GM23338 (cell line): ENCODE data around the gene DMRT1. TPM values are rescaled to one million over a fixed set of nuclear protein-coding genes. Genes with fewer than 3 reads are reported as not detected.

Source experiments
- ATAC-seq: fragments of 200-7000 bp; cut with Tn5 transposase; 3 replicates; pipeline ENCODE4 v1.9.1; 2020
- DNase-seq: peaks from one replicate; pipeline ENCODE4 v3.0.0-alpha.2; 2015; ENCODE audit warnings: low spot score
- H2AFZ ChIP-seq: fragments of 200-600 bp; sonication (generic); 2 replicates; pipeline ENCODE4 v1.8.0; 2016; ENCODE audit warnings: antibody characterized with exemption, mild to moderate bottlenecking, moderate library complexity
- H3F3A ChIP-seq: fragments of 200-600 bp; sonication (generic); replicated peaks from 2 replicates; pipeline ENCODE4 v1.8.0; 2017; ENCODE audit warnings: antibody characterized with exemption, mixed run types, low read depth
- H3K27ac ChIP-seq: fragments of 200-600 bp; sonication (generic); 2 replicates; pipeline ENCODE4 v1.6.1; 2016; ENCODE audit warnings: low read depth
- H3K27me3 ChIP-seq: fragments of 200-600 bp; sonication (generic); 2 replicates; pipeline ENCODE4 v1.8.0; 2016; ENCODE audit warnings: mild to moderate bottlenecking, mixed run types, moderate library complexity; ENCODE audit not compliant: insufficient read depth
- H3K36me3 ChIP-seq: fragments of 200-600 bp; sonication (generic); 2 replicates; pipeline ENCODE4 v1.8.0; 2016; ENCODE audit warnings: mild to moderate bottlenecking; ENCODE audit not compliant: insufficient read depth
- H3K4me1 ChIP-seq: fragments of 200-600 bp; sonication (generic); 2 replicates; pipeline ENCODE4 v1.8.0; 2016; ENCODE audit warnings: mild to moderate bottlenecking, moderate library complexity; ENCODE audit not compliant: insufficient read depth
- H3K4me2 ChIP-seq: fragments of 200-600 bp; sonication (generic); 2 replicates; pipeline ENCODE4 v1.7.1; 2017; ENCODE audit warnings: mixed run types
- H3K4me3 ChIP-seq: fragments of 200-600 bp; sonication (generic); 2 replicates; pipeline ENCODE4 v1.6.1; 2016; ENCODE audit warnings: mixed run types
- H3K79me2 ChIP-seq: fragments of 200-600 bp; sonication (generic); replicated peaks from 2 replicates; pipeline ENCODE4 v1.8.0; 2017; ENCODE audit warnings: mild to moderate bottlenecking; ENCODE audit not compliant: insufficient read depth
- H3K9me2 ChIP-seq: fragments of 200-600 bp; sonication (generic); 2 replicates; pipeline ENCODE4 v1.8.0; 2017; ENCODE audit not compliant: insufficient read depth
- H4K20me1 ChIP-seq: fragments of 200-600 bp; sonication (generic); replicated peaks from 2 replicates; pipeline ENCODE4 v1.8.0; 2017; ENCODE audit warnings: mild to moderate bottlenecking; ENCODE audit not compliant: insufficient read depth
- H3K27ac Mint-ChIP-seq: 2 replicates; pipeline ENCODE4 v1.8.0; 2020; ENCODE audit warnings: inconsistent platforms, mild to moderate bottlenecking, moderate library complexity, mixed read lengths
- H3K27me3 Mint-ChIP-seq: 3 replicates; pipeline ENCODE4 v1.8.0; 2022; ENCODE audit warnings: low read depth, mild to moderate bottlenecking, moderate library complexity, mixed read lengths, inconsistent platforms; ENCODE audit not compliant: insufficient read depth, poor library complexity
- H3K36me3 Mint-ChIP-seq: 3 replicates; pipeline ENCODE4 v1.8.0; 2021; ENCODE audit warnings: low read depth, mild to moderate bottlenecking, inconsistent platforms, moderate library complexity, mixed read lengths
- H3K4me1 Mint-ChIP-seq: 3 replicates; pipeline ENCODE4 v1.8.0; 2020; ENCODE audit warnings: mild to moderate bottlenecking, inconsistent platforms, mixed read lengths
- H3K4me3 Mint-ChIP-seq: 3 replicates; pipeline ENCODE4 v1.8.0; 2021; ENCODE audit warnings: moderate library complexity, mild to moderate bottlenecking, inconsistent platforms, mixed read lengths
- H3K9me3 Mint-ChIP-seq: 3 replicates; pipeline ENCODE4 v1.8.0; 2020; ENCODE audit warnings: moderate library complexity, mild to moderate bottlenecking, inconsistent platforms, mixed read lengths
- CREB1 ChIP-seq: fragments of 250-450 bp; sonication (Bioruptor Pico); IDR thresholded peaks from 2 replicates; pipeline ENCODE4 v1.5.0; 2020; ENCODE audit warnings: low read depth, mild to moderate bottlenecking, moderate library complexity
- ETS1 ChIP-seq: IDR thresholded peaks from 2 replicates; pipeline ENCODE4 v1.6.1; 2016; ENCODE audit warnings: antibody characterized with exemption
- EZH2 ChIP-seq: fragments of 200-600 bp; sonication (generic); IDR thresholded peaks from one replicate; pipeline ENCODE4 v1.8.0; 2017; ENCODE audit warnings: antibody characterized with exemption, mild to moderate bottlenecking, low read depth; ENCODE audit not compliant: unreplicated experiment
- EZH2phosphoT487 ChIP-seq: fragments of 200-600 bp; sonication (generic); IDR thresholded peaks from one replicate; pipeline ENCODE4 v1.8.1; 2018; ENCODE audit warnings: antibody characterized with exemption; ENCODE audit not compliant: unreplicated experiment
- POLR2AphosphoS5 ChIP-seq: IDR thresholded peaks from 2 replicates; pipeline ENCODE4 v1.6.1; 2016; ENCODE audit warnings: antibody characterized with exemption, low read depth
- STAT1 ChIP-seq: IDR thresholded peaks from one replicate; pipeline ENCODE4 v1.6.1; 2016; ENCODE audit warnings: antibody characterized with exemption; ENCODE audit not compliant: unreplicated experiment
- polyA plus RNA-seq: library from polyadenylated mRNA; unstranded; fragments of >200 nt; fragmentation: Nextera tagmentation; extraction: Ambion mirVana; gene quantifications from 2 replicates; pipeline ENCODE4 v1.2.1, GENCODE V29; 2016
- total RNA-seq: library from RNA; depleted of rRNA; stranded (reverse); fragments of >200 nt; shearing (Covaris generic); gene quantifications from 2 replicates; pipeline ENCODE4 v1.2.3, GENCODE V29; 2014
- TF ChIP-seq, protein P1 (sequence below): fragments of 250-450 bp; sonication (Bioruptor Pico); IDR thresholded peaks from 2 replicates; pipeline ENCODE4 v1.5.0; 2020; ENCODE audit warnings: mild to moderate bottlenecking, moderate library complexity

DMRT1 gene
- total and polyA plus RNA-seq, 2 experiments from 2014 or later = not detected

GRCh38 chr9:976943-977837 lies 135.7 kb downstream of the DMRT1 start:
- H3F3A ChIP-seq = peaks cover 23% of the 10 kb centered on the region
- peaks cover 48% of the 10 kb centered on the region for H4K20me1 ChIP-seq
- no peaks in the 10 kb centered on the region for H3K36me3 Mint-ChIP-seq
- no peaks in the 10 kb centered on the region for H3K9me2 ChIP-seq
- H3K9me3 Mint-ChIP-seq = no peaks in the 10 kb centered on the region; the same call in 2 of the 3 replicates
- peaks cover 56% of the 10 kb centered on the region for H3K4me1 Mint-ChIP-seq
- peak overlapping the region; percentile 92 for H2AFZ ChIP-seq
- DNase-seq = peak; percentile 65
- no peak overlapping the region for H3K27ac Mint-ChIP-seq
- H3K4me1 ChIP-seq = peaks cover 50% of the 10 kb centered on the region
- peak overlapping the region; percentile 91 for H3K4me2 ChIP-seq
- no peak overlapping the region for H3K27ac ChIP-seq
- H3K36me3 ChIP-seq = no peaks in the 10 kb centered on the region
- peaks cover 100% of the 10 kb centered on the region for H3K27me3 ChIP-seq
- peaks cover 93% of the 10 kb centered on the region for H3K27me3 Mint-ChIP-seq
- H3K4me3 ChIP-seq = peak overlapping the region; percentile 70
- H3K4me3 Mint-ChIP-seq = peak overlapping the region; percentile 60
- TF ChIP-seq ETS1 = no peak
- peak; percentile 92 for TF ChIP-seq EZH2
- TF ChIP-seq, protein P1, sequence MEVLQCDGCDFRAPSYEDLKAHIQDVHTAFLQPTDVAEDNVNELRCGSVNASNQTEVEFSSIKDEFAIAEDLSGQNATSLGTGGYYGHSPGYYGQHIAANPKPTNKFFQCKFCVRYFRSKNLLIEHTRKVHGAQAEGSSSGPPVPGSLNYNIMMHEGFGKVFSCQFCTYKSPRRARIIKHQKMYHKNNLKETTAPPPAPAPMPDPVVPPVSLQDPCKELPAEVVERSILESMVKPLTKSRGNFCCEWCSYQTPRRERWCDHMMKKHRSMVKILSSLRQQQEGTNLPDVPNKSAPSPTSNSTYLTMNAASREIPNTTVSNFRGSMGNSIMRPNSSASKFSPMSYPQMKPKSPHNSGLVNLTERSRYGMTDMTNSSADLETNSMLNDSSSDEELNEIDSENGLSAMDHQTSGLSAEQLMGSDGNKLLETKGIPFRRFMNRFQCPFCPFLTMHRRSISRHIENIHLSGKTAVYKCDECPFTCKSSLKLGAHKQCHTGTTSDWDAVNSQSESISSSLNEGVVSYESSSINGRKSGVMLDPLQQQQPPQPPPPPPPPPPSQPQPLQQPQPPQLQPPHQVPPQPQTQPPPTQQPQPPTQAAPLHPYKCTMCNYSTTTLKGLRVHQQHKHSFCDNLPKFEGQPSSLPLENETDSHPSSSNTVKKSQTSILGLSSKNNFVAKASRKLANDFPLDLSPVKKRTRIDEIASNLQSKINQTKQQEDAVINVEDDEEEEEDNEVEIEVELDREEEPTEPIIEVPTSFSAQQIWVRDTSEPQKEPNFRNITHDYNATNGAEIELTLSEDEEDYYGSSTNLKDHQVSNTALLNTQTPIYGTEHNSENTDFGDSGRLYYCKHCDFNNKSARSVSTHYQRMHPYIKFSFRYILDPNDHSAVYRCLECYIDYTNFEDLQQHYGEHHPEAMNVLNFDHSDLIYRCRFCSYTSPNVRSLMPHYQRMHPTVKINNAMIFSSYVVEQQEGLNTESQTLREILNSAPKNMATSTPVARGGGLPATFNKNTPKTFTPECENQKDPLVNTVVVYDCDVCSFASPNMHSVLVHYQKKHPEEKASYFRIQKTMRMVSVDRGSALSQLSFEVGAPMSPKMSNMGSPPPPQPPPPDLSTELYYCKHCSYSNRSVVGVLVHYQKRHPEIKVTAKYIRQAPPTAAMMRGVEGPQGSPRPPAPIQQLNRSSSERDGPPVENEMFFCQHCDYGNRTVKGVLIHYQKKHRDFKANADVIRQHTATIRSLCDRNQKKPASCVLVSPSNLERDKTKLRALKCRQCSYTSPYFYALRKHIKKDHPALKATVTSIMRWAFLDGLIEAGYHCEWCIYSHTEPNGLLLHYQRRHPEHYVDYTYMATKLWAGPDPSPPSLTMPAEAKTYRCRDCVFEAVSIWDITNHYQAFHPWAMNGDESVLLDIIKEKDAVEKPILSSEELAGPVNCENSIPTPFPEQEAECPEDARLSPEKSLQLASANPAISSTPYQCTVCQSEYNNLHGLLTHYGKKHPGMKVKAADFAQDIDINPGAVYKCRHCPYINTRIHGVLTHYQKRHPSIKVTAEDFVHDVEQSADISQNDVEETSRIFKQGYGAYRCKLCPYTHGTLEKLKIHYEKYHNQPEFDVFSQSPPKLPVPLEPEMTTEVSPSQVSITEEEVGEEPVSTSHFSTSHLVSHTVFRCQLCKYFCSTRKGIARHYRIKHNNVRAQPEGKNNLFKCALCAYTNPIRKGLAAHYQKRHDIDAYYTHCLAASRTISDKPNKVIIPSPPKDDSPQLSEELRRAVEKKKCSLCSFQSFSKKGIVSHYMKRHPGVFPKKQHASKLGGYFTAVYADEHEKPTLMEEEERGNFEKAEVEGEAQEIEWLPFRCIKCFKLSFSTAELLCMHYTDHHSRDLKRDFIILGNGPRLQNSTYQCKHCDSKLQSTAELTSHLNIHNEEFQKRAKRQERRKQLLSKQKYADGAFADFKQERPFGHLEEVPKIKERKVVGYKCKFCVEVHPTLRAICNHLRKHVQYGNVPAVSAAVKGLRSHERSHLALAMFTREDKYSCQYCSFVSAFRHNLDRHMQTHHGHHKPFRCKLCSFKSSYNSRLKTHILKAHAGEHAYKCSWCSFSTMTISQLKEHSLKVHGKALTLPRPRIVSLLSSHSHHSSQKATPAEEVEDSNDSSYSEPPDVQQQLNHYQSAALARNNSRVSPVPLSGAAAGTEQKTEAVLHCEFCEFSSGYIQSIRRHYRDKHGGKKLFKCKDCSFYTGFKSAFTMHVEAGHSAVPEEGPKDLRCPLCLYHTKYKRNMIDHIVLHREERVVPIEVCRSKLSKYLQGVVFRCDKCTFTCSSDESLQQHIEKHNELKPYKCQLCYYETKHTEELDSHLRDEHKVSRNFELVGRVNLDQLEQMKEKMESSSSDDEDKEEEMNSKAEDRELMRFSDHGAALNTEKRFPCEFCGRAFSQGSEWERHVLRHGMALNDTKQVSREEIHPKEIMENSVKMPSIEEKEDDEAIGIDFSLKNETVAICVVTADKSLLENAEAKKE (CRISPR knock-in tag) = no peak
- peak; percentile 87 for TF ChIP-seq EZH2phosphoT487
- no peak for TF ChIP-seq CREB1
- no peak for TF ChIP-seq POLR2AphosphoS5
- TF ChIP-seq STAT1 = no peak
- no peaks in the 10 kb centered on the region for H3K79me2 ChIP-seq
- peak; percentile 7 for ATAC-seq
